Thoracic aorta (tissue), 2 donors: Measurements from ENCODE around the gene LPGAT1. TPM values are rescaled to one million over a fixed set of nuclear protein-coding genes. Genes with fewer than 3 reads are reported as not detected.

Experiments used
- ATAC-seq: fragments of 150-250 bp; one replicate; pipeline ENCODE4 v1.8.0; 2017; ENCODE audit warnings: low read depth; ENCODE audit not compliant: insufficient number of reproducible peaks, low FRiP score
- DNase-seq: peaks from one replicate; pipeline ENCODE4 v3.0.0-alpha.2; 2020; ENCODE audit warnings: low spot score
- H3K27ac ChIP-seq, 2 donors: fragments of 200-600 bp; sonication (generic); 1 replicate in 1 of 2; 2 replicates in 1 of 2; pipeline ENCODE4 v1.5.1; 2016; ENCODE audit warnings: mild to moderate bottlenecking in 2 of 2, moderate library complexity in 2 of 2
- H3K27me3 ChIP-seq: fragments of 200-600 bp; sonication (generic); replicated peaks from 2 replicates; pipeline ENCODE4 v1.6.0; 2016; ENCODE audit warnings: mild to moderate bottlenecking; ENCODE audit not compliant: insufficient read depth
- H3K36me3 ChIP-seq: fragments of 200-600 bp; sonication (generic); one replicate; pipeline ENCODE4 v1.5.1; 2016
- H3K4me1 ChIP-seq, 2 donors: fragments of 200-600 bp; sonication (generic); 1 replicate in 1 of 2; 2 replicates in 1 of 2; pipeline versions ENCODE4 v1.5.1 to v1.6.0; 2016; ENCODE audit warnings: low read depth in 2 of 2, mild to moderate bottlenecking in 1 of 2; ENCODE audit not compliant: control insufficient read depth in 1 of 2
- H3K4me3 ChIP-seq: fragments of 200-600 bp; sonication (generic); 2 replicates; pipeline ENCODE4 v1.5.1; 2016; ENCODE audit warnings: mild to moderate bottlenecking
- H3K9me3 ChIP-seq: fragments of 200-600 bp; sonication (generic); 2 replicates; pipeline ENCODE4 v1.5.1; 2016
- total RNA-seq, 2 donors: library from RNA; depleted of rRNA; stranded (reverse); fragments of >200 nt; gene quantifications; one replicate each; pipeline versions ENCODE4 v1.1.0 to v1.2.3, GENCODE V29; 2016
- TF ChIP-seq, protein P1 (sequence below): fragments of 200-600 bp; sonication (generic); IDR thresholded peaks from one replicate; pipeline ENCODE4 v1.5.1; 2019; ENCODE audit warnings: antibody characterized with exemption

Gene LPGAT1
- total RNA-seq, 2 donors from 2014 or later = 32.5 to 48.0 TPM

GRCh38 chr1:211713231-211713630 lies 117.3 kb downstream of the LPGAT1 start:
- H3K27me3 ChIP-seq = no peaks in the 10 kb centered on the region
- no peak for ATAC-seq
- no peak overlapping the region for H3K27ac ChIP-seq
- no peak overlapping the region for H3K4me3 ChIP-seq
- H3K9me3 ChIP-seq = no peaks in the 10 kb centered on the region
- no peaks in the 10 kb centered on the region for H3K36me3 ChIP-seq
- TF ChIP-seq, protein P1, sequence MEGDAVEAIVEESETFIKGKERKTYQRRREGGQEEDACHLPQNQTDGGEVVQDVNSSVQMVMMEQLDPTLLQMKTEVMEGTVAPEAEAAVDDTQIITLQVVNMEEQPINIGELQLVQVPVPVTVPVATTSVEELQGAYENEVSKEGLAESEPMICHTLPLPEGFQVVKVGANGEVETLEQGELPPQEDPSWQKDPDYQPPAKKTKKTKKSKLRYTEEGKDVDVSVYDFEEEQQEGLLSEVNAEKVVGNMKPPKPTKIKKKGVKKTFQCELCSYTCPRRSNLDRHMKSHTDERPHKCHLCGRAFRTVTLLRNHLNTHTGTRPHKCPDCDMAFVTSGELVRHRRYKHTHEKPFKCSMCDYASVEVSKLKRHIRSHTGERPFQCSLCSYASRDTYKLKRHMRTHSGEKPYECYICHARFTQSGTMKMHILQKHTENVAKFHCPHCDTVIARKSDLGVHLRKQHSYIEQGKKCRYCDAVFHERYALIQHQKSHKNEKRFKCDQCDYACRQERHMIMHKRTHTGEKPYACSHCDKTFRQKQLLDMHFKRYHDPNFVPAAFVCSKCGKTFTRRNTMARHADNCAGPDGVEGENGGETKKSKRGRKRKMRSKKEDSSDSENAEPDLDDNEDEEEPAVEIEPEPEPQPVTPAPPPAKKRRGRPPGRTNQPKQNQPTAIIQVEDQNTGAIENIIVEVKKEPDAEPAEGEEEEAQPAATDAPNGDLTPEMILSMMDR = no peak
- H3K4me1 ChIP-seq = no peaks in the 10 kb centered on the region
- no peak for DNase-seq

DNA sequence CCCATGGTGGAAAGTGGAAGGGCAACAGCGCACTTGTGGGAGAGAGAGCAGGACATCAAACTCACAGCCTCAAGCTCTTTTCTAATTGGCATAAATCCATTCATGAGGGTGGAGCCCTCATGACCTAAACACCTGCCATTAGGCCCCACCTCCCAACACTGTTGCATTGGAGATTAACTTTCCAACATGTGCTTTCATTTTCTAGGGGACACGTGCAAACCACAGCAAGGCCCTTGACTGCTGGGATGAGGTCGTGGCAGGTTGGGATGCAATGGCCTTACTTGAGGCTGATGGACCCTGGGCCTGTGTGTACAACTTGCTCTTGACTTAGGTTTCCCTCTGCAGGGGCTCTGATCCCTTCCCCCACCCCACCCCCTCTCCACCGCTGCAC lies 119.3 kb downstream of the LPGAT1 start:
- no peaks in the 10 kb centered on the region for H3K9me3 ChIP-seq
- no peaks in the 10 kb centered on the region for H3K36me3 ChIP-seq
- no peaks in the 10 kb centered on the region for H3K27me3 ChIP-seq
- no peaks in the 10 kb centered on the region for H3K4me1 ChIP-seq
- H3K4me3 ChIP-seq = no peak overlapping the region
- DNase-seq (no peak), ATAC-seq (no peak)
- TF ChIP-seq, protein P1 = no peak
- H3K27ac ChIP-seq = no peak overlapping the region

- DNase-seq (no peak), ATAC-seq (no peak)
- H3K36me3 ChIP-seq = no peaks in the 10 kb centered on the region
- H3K27ac ChIP-seq = no peak overlapping the region
- TF ChIP-seq, protein P1 = no peak
- H3K4me1 ChIP-seq = no peaks in the 10 kb centered on the region
- no peak overlapping the region for H3K4me3 ChIP-seq
- H3K27me3 ChIP-seq = no peaks in the 10 kb centered on the region
- no peaks in the 10 kb centered on the region for H3K9me3 ChIP-seq
Observed at GRCh38 chr1:211710566-211711314, 119.8 kb downstream of the LPGAT1 start.

DNA sequence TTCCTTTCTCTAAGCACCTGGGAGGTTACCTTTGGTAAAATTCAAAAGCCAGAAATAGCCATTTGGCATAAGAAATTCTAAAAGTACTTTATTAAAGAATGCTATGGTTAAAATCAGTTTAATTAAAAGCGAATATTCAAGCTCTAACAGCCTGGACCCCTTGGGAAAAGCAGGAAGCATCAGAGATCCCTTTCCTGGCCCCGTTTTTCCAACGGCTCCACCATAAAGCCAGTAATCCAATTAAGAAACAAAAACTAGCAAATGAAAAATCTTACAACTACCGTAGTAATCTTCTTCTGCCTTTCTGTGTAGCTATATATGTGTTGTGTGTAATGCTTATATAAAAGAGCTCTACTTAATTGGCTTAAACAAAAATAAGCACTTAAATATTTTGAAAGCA lies 121.6 kb downstream of the LPGAT1 start:
- H3K4me1 ChIP-seq = no peaks in the 10 kb centered on the region
- TF ChIP-seq, protein P1 = no peak
- no peaks in the 10 kb centered on the region for H3K36me3 ChIP-seq
- no peak overlapping the region for H3K4me3 ChIP-seq
- ATAC-seq (no peak), DNase-seq (no peak)
- no peak overlapping the region for H3K27ac ChIP-seq
- H3K27me3 ChIP-seq = no peaks in the 10 kb centered on the region
- H3K9me3 ChIP-seq = no peaks in the 10 kb centered on the region

DNA sequence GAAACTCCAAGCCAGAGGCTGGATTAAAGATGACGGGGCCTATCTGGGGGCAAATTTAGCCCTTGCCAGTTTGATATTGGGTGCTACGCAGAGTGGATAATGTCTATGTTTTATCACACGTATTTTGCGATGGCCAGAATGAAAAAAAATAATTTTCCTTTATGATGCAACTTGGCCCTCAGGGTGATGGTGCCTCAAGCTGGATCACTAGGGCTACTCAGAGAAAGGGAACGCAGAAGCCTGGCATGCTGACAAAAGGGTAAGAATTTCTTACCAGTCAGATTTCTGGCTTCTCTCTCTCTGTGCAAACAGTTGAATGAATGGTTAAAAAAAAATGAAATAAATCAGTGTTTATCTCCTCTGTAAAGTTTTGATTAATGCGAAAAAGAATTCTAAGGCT lies 122.6 kb downstream of the LPGAT1 start:
- no peak overlapping the region for H3K27ac ChIP-seq
- H3K4me1 ChIP-seq = no peaks in the 10 kb centered on the region
- TF ChIP-seq, protein P1 = no peak
- H3K9me3 ChIP-seq = no peaks in the 10 kb centered on the region
- no peak overlapping the region for H3K4me3 ChIP-seq
- ATAC-seq (no peak), DNase-seq (no peak)
- no peaks in the 10 kb centered on the region for H3K36me3 ChIP-seq
- H3K27me3 ChIP-seq = no peaks in the 10 kb centered on the region
